ENCODE data around the gene LRCH4. TPM values are rescaled to one million over a fixed set of nuclear protein-coding genes. Genes with fewer than 3 reads are reported as not detected.

The LRCH4 gene
- polyA plus RNA-seq, 4 donors: 25.9 to 55.9 (median 47.4) TPM

Other genes starting within 250 kb of the LRCH4 start
- 10 to 100 TPM; 20.6 to 64.3 (median 42.5) TPM for gene PILRB, start 228.0 kb downstream of the LRCH4 start, polyA plus RNA-seq (ENCODE audit: insufficient read length in 4 of 4)
- gene PILRA, start 212.6 kb downstream of the LRCH4 start, polyA plus RNA-seq (ENCODE audit: insufficient read length in 4 of 4): 1 to 10 TPM; 3.1 to 8.7 (median 5.8) TPM
- gene ZCWPW1, start 157.4 kb downstream of the LRCH4 start, polyA plus RNA-seq (ENCODE audit: insufficient read length in 4 of 4): 1 to 10 TPM; 4.6 to 7.7 (median 6.6) TPM
- gene MEPCE, start 156.3 kb downstream of the LRCH4 start, polyA plus RNA-seq (ENCODE audit: insufficient read length in 4 of 4): 10 to 100 TPM; 52.4 to 69.2 (median 56.7) TPM
- 10 to 100 TPM; 15.4 to 28.1 (median 21.1) TPM for gene PPP1R35, start 149.6 kb downstream of the LRCH4 start, polyA plus RNA-seq (ENCODE audit: insufficient read length in 4 of 4)
- 1 to 10 TPM in 2 of 4 donors, under 1 TPM in 2; 0.75 to 3.4 (median 1.3) TPM for gene SPACDR, start 121.9 kb downstream of the LRCH4 start, polyA plus RNA-seq (ENCODE audit: insufficient read length in 4 of 4)
- 10 to 100 TPM; 32.3 to 61.0 (median 48.2) TPM for gene TSC22D4, start 106.9 kb downstream of the LRCH4 start, polyA plus RNA-seq (ENCODE audit: insufficient read length in 4 of 4)
- 1 to 10 TPM; 1.8 to 3.7 (median 2.5) TPM for gene NYAP1, start 102.2 kb downstream of the LRCH4 start, polyA plus RNA-seq (ENCODE audit: insufficient read length in 4 of 4)
- 10 to 100 TPM; 10.8 to 17.7 (median 14.3) TPM for gene AGFG2, start 46.9 kb downstream of the LRCH4 start, polyA plus RNA-seq (ENCODE audit: insufficient read length in 4 of 4)
- gene SAP25, start 12.2 kb downstream of the LRCH4 start, polyA plus RNA-seq (ENCODE audit: insufficient read length in 4 of 4): 10 to 100 TPM in 1 of 4 donors, 1 to 10 TPM in 3; 1.3 to 11.0 (median 4.6) TPM
- gene FBXO24, start 199 bp upstream of the LRCH4 start, polyA plus RNA-seq (ENCODE audit: insufficient read length in 4 of 4): 1 to 10 TPM; 1.6 to 3.2 (median 2.5) TPM
- gene PCOLCE, start 16.2 kb upstream of the LRCH4 start, polyA plus RNA-seq (ENCODE audit: insufficient read length in 4 of 4): 100 to 1,000 TPM in 3 of 4 donors, 10 to 100 TPM in 1; 97.8 to 184 (median 137) TPM
- 10 to 100 TPM; 22.9 to 35.8 (median 29.9) TPM for gene MOSPD3, start 26.4 kb upstream of the LRCH4 start, polyA plus RNA-seq (ENCODE audit: insufficient read length in 4 of 4)
- 1 to 10 TPM in 2 of 4 donors, under 1 TPM in 2; 0.70 to 2.4 (median 1.1) TPM for gene TFR2, start 55.4 kb upstream of the LRCH4 start, polyA plus RNA-seq (ENCODE audit: insufficient read length in 4 of 4)
- gene ACTL6B, start 70.3 kb upstream of the LRCH4 start, polyA plus RNA-seq (ENCODE audit: insufficient read length in 4 of 4): under 1 TPM in 1 of 4 donors, not detected in 3; 0.17 TPM
- 100 to 1,000 TPM; 177 to 240 (median 204) TPM for gene GNB2, start 87.6 kb upstream of the LRCH4 start, polyA plus RNA-seq (ENCODE audit: insufficient read length in 4 of 4)
- 10 to 100 TPM; 25.7 to 70.4 (median 48.9) TPM for gene GIGYF1, start 108.1 kb upstream of the LRCH4 start, polyA plus RNA-seq (ENCODE audit: insufficient read length in 4 of 4)
- gene POP7, start 120.0 kb upstream of the LRCH4 start, polyA plus RNA-seq (ENCODE audit: insufficient read length in 4 of 4): 10 to 100 TPM; 22.9 to 40.8 (median 26.9) TPM
- gene EPO, start 134.3 kb upstream of the LRCH4 start, polyA plus RNA-seq (ENCODE audit: insufficient read length in 4 of 4): under 1 TPM in 3 of 4 donors, not detected in 1; 0.10 to 0.17 (median 0.12) TPM
- under 1 TPM in 3 of 4 donors, not detected in 1; 0.03 to 0.05 (median 0.04) TPM for gene ZAN, start 147.5 kb upstream of the LRCH4 start, polyA plus RNA-seq (ENCODE audit: insufficient read length in 4 of 4)
- 10 to 100 TPM; 83.9 to 98.8 (median 90.8) TPM for gene EPHB4, start 241.4 kb upstream of the LRCH4 start, polyA plus RNA-seq (ENCODE audit: insufficient read length in 4 of 4)

Measured in left renal cortex interstitium (tissue), 4 donors.